Activated naive CD4-positive, alpha-beta T cell treated with anti-CD3 and anti-CD28 coated beads, Interleukin-2, amount 10 ng/mL, durations not matched to agents 7 days and 5 days (primary cell): ENCODE data around the gene TBC1D14.
"Not testable (repeated sequence)": the region's sequence is repeated elsewhere in the genome, so short reads cannot be mapped to it uniquely, and the experiment has no call there.

ENCODE experiments used
- CTCF ChIA-PET: fragments of 350-600 bp; sonication (Branson Sonifier 250); formaldehyde crosslinking; loops from one replicate; lab custom pipeline; 2021; ENCODE audit warnings: antibody characterized with exemption; lab: Charles Lee
- DNase-seq: peaks from one replicate; pipeline ENCODE4 v3.0.0-alpha.2; 2020
- H3K27ac Mint-ChIP-seq: one replicate; pipeline ENCODE4 v1.8.0; 2021; ENCODE audit warnings: mild to moderate bottlenecking, moderate library complexity, mixed read lengths
- H3K27me3 Mint-ChIP-seq: one replicate; pipeline ENCODE4 v1.8.0; 2021; ENCODE audit warnings: mild to moderate bottlenecking, mixed read lengths
- H3K36me3 Mint-ChIP-seq: one replicate; pipeline ENCODE4 v1.8.0; 2021; ENCODE audit warnings: mixed read lengths
- H3K4me1 Mint-ChIP-seq: one replicate; pipeline ENCODE4 v1.8.0; 2021; ENCODE audit warnings: mixed read lengths
- H3K4me3 Mint-ChIP-seq: one replicate; pipeline ENCODE4 v1.8.0; 2021; ENCODE audit warnings: mild to moderate bottlenecking, moderate library complexity, mixed read lengths
- H3K9me3 Mint-ChIP-seq: one replicate; pipeline ENCODE4 v1.8.0; 2021; ENCODE audit warnings: mixed read lengths

Gene TBC1D14

GRCh38 chr4:6893449-6894085 lies 16.1 kb upstream of the TBC1D14 start:
- peaks cover 14% of the 10 kb centered on the region for H3K9me3 Mint-ChIP-seq
- H3K4me3 Mint-ChIP-seq = no peak overlapping the region
- peak overlapping the region; percentile 51 for H3K27ac Mint-ChIP-seq
- peaks cover 8% of the 10 kb centered on the region for H3K36me3 Mint-ChIP-seq
- CTCF ChIA-PET = interaction anchor here (1.0 to 3.7 kb wide), 9 partner anchors 11 to 177 kb away, joined by 3 to 17 read pairs (median 7); no protein-coding TSS in a partner anchor
- DNase-seq = no peak
- peaks cover 39% of the 10 kb centered on the region for H3K4me1 Mint-ChIP-seq
- H3K27me3 Mint-ChIP-seq = no peaks in the 10 kb centered on the region

- H3K27ac Mint-ChIP-seq = no peak overlapping the region
- no peak for DNase-seq
- CTCF ChIA-PET = interaction anchor here (1.1 to 3.7 kb wide), 8 partner anchors 10 to 177 kb away, joined by 3 to 17 read pairs (median 10); no protein-coding TSS in a partner anchor
- H3K36me3 Mint-ChIP-seq = peaks cover 10% of the 10 kb centered on the region
- H3K9me3 Mint-ChIP-seq = peaks cover 14% of the 10 kb centered on the region
- no peaks in the 10 kb centered on the region for H3K27me3 Mint-ChIP-seq
- H3K4me3 Mint-ChIP-seq = no peak overlapping the region
- H3K4me1 Mint-ChIP-seq = peaks cover 44% of the 10 kb centered on the region
These were observed 15.5 kb upstream of the TBC1D14 start for GRCh38 chr4:6894086-6894478.

- Mint-ChIP-seq H3K27me3 (no peaks in the 10 kb centered on the region), H3K9me3 (peaks cover 10% of the 10 kb centered on the region), H3K36me3 (peaks cover 10% of the 10 kb centered on the region), H3K4me3 (no peak overlapping the region), H3K27ac (peak overlapping the region; percentile 73), H3K4me1 (peaks cover 52% of the 10 kb centered on the region)
- no peak for DNase-seq
- CTCF ChIA-PET = interaction anchor here (1.1 to 3.7 kb wide), 5 partner anchors 10 to 176 kb away, joined by 3 to 17 read pairs (median 13); no protein-coding TSS in a partner anchor
These were observed 14.8 kb upstream of the TBC1D14 start for GRCh38 chr4:6894528-6895498.

GRCh38 chr4:6896035-6896434 lies 13.6 kb upstream of the TBC1D14 start:
- Mint-ChIP-seq H3K27me3 (no peaks in the 10 kb centered on the region), H3K36me3 (peaks cover 2% of the 10 kb centered on the region), H3K4me1 (peaks cover 61% of the 10 kb centered on the region), H3K27ac (no peak overlapping the region), H3K4me3 (no peak overlapping the region), H3K9me3 (no peaks in the 10 kb centered on the region)
- no peak for DNase-seq
- CTCF ChIA-PET = no interaction called here

- peak overlapping the region; percentile 98 for H3K27ac Mint-ChIP-seq
- peaks cover 47% of the 10 kb centered on the region for H3K4me1 Mint-ChIP-seq
- CTCF ChIA-PET = interaction anchor here (1.1 to 1.4 kb wide), 2 partner anchors 14 to 25 kb away, joined by 3 to 4 read pairs; no protein-coding TSS in a partner anchor
- no peaks in the 10 kb centered on the region for H3K9me3 Mint-ChIP-seq
- peak overlapping the region; percentile 40 for H3K4me3 Mint-ChIP-seq
- no peak for DNase-seq
- peaks cover 2% of the 10 kb centered on the region for H3K36me3 Mint-ChIP-seq
- no peaks in the 10 kb centered on the region for H3K27me3 Mint-ChIP-seq
These were observed 10.9 kb upstream of the TBC1D14 start for GRCh38 chr4:6898763-6899162.

GRCh38 chr4:6900181-6900812 lies 9.3 kb upstream of the TBC1D14 start:
- Mint-ChIP-seq H3K36me3 (peaks cover 2% of the 10 kb centered on the region), H3K9me3 (no peaks in the 10 kb centered on the region), H3K4me3 (no peak overlapping the region), H3K27me3 (no peaks in the 10 kb centered on the region), H3K27ac (peak overlapping the region; percentile 98), H3K4me1 (peaks cover 50% of the 10 kb centered on the region)
- no peak for DNase-seq
- CTCF ChIA-PET = interaction anchor here (1.5 kb wide), 1 partner anchor 9 kb away, joined by 9 read pairs; the partner anchor contains the start of gene TBC1D14

- Mint-ChIP-seq H3K36me3 (peaks cover 2% of the 10 kb centered on the region), H3K4me1 (peaks cover 55% of the 10 kb centered on the region), H3K4me3 (no peak overlapping the region), H3K27ac (peak overlapping the region; percentile 98), H3K9me3 (no peaks in the 10 kb centered on the region), H3K27me3 (peaks cover 6% of the 10 kb centered on the region)
- no peak for DNase-seq
- CTCF ChIA-PET = interaction anchor here (1.5 kb wide), 1 partner anchor 8 kb away, joined by 9 read pairs; the partner anchor contains the start of gene TBC1D14
These were observed 8.7 kb upstream of the TBC1D14 start for GRCh38 chr4:6900956-6901355.

- CTCF ChIA-PET = no interaction called here
- Mint-ChIP-seq H3K27ac (no peak overlapping the region), H3K4me3 (no peak overlapping the region), H3K4me1 (peaks cover 54% of the 10 kb centered on the region), H3K9me3 (no peaks in the 10 kb centered on the region), H3K27me3 (peaks cover 14% of the 10 kb centered on the region), H3K36me3 (peaks cover 2% of the 10 kb centered on the region)
- no peak for DNase-seq
These were observed 7.8 kb upstream of the TBC1D14 start for GRCh38 chr4:6901669-6902317.

- Mint-ChIP-seq H3K36me3 (peaks cover 2% of the 10 kb centered on the region), H3K27me3 (peaks cover 21% of the 10 kb centered on the region), H3K27ac (no peak overlapping the region), H3K4me3 (no peak overlapping the region), H3K9me3 (no peaks in the 10 kb centered on the region), H3K4me1 (peaks cover 58% of the 10 kb centered on the region)
- CTCF ChIA-PET = no interaction called here
- no peak for DNase-seq
These were observed 7.1 kb upstream of the TBC1D14 start for GRCh38 chr4:6902318-6903042.

GRCh38 chr4:6905516-6906445 lies 3.8 kb upstream of the TBC1D14 start:
- no peak for DNase-seq
- H3K4me3 Mint-ChIP-seq = no peak overlapping the region

GRCh38 chr4:6906486-6906885 lies 3.1 kb upstream of the TBC1D14 start:
- CTCF ChIA-PET = interaction anchor here (1.2 to 3.5 kb wide), 5 partner anchors 10 to 164 kb away, joined by 3 to 21 read pairs (median 5); no protein-coding TSS in a partner anchor

More at GRCh38 chr4:6905516-6906445, 3.8 kb upstream of the TBC1D14 start:
- CTCF ChIA-PET = interaction anchor here (1.2 to 3.5 kb wide), 5 partner anchors 11 to 165 kb away, joined by 3 to 21 read pairs (median 7); no protein-coding TSS in a partner anchor
- Mint-ChIP-seq H3K36me3 (no peaks in the 10 kb centered on the region), H3K27me3 (peaks cover 31% of the 10 kb centered on the region), H3K4me1 (peaks cover 56% of the 10 kb centered on the region), H3K9me3 (no peaks in the 10 kb centered on the region), H3K27ac (peak overlapping the region; percentile 93)

GRCh38 chr4:6907658-6908191 lies 1.9 kb upstream of the TBC1D14 start:
- CTCF ChIA-PET = interaction anchor here (1.0 to 3.5 kb wide), 5 partner anchors 15 to 163 kb away, joined by 3 to 21 read pairs (median 5); no protein-coding TSS in a partner anchor
- peak overlapping the region; percentile 86 for H3K4me3 Mint-ChIP-seq
- peaks cover 4% of the 10 kb centered on the region for H3K36me3 Mint-ChIP-seq

More at GRCh38 chr4:6906486-6906885, 3.1 kb upstream of the TBC1D14 start:
- not testable (repeated sequence) for H3K36me3 Mint-ChIP-seq, H3K27ac Mint-ChIP-seq, H3K4me3 Mint-ChIP-seq, H3K9me3 Mint-ChIP-seq, DNase-seq
- H3K4me1 Mint-ChIP-seq = peaks cover 57% of the 10 kb centered on the region
- peaks cover 31% of the 10 kb centered on the region for H3K27me3 Mint-ChIP-seq

More at GRCh38 chr4:6907658-6908191, 1.9 kb upstream of the TBC1D14 start:
- DNase-seq = peak; percentile 47
- Mint-ChIP-seq H3K4me1 (peaks cover 66% of the 10 kb centered on the region), H3K9me3 (no peaks in the 10 kb centered on the region), H3K27me3 (peaks cover 31% of the 10 kb centered on the region), H3K27ac (no peak overlapping the region)
